K562 (cell line): ENCODE results near the gene PCAT6. TPM values are rescaled to one million over a fixed set of nuclear protein-coding genes. Genes with fewer than 3 reads are reported as not detected.

Experiments used
- ATAC-seq: fragments of 200-7000 bp; cut with Tn5 transposase; 3 replicates; pipeline ENCODE4 v1.9.1; 2020; ENCODE audit warnings: moderate library complexity
- BruUV-seq: library from RNA; stranded (reverse); fragments of 400-500 nt; replicated peaks from 2 replicates; lab custom pipeline; 2021; lab: Mats Ljungman, UMichigan
- CTCF ChIA-PET: fragments of 300-600 bp; formaldehyde crosslinking; extraction: SDS; loops from one replicate; lab custom pipeline; 2021; ENCODE audit warnings: low intra/inter-chr PET ratio; lab: Yijun Ruan, JAX
- POLR2A ChIA-PET: fragments of 300-600, 350-650 bp; sonication (Branson Sonifier 250); formaldehyde crosslinking; extraction: SDS; loops from one replicate; lab custom pipeline; 2021; ENCODE audit warnings: antibody characterized with exemption, inconsistent platforms; lab: Yijun Ruan, JAX
- DNase-seq, 4 experiments: peaks; one replicate each; pipeline versions ENCODE4 v3.0.0 to v3.0.0-alpha.2; 2011 to 2018; ENCODE audit warnings: low spot score in 3 of 4, mixed read lengths in 3 of 4; ENCODE audit errors: extremely low read depth in 1 of 4
- FAIRE-seq: peaks from 2 replicates; lab custom pipeline; 2011; peaks lifted over from hg19 to GRCh38; lab: Jason Lieb, UNC
- H2AFZ ChIP-seq: 2 replicates; pipeline ENCODE4 v1.6.0; 2011; ENCODE audit warnings: low read depth, low read length, control low read depth, inconsistent platforms
- H3K27ac ChIP-seq: fragments of 200-600 bp; 3 replicates; pipeline ENCODE4 v1.8.0; 2011; ENCODE audit warnings: low read depth, mild to moderate bottlenecking, control low read depth, inconsistent platforms, low read length, moderate library complexity, mixed read lengths; ENCODE audit errors: extremely low read depth
- H3K27me3 ChIP-seq, 2 experiments: fragments of 300-600 bp in 1 of 2; 2 replicates in 1 of 2; 3 replicates in 1 of 2; pipeline versions ENCODE4 v1.6.0 to v1.8.0; 2011; ENCODE audit warnings: inconsistent platforms in 2 of 2, low read length in 2 of 2, mild to moderate bottlenecking in 1 of 2, mixed read lengths in 1 of 2, moderate library complexity in 1 of 2; ENCODE audit not compliant: control insufficient read depth in 2 of 2, insufficient read depth in 2 of 2
- H3K36me3 ChIP-seq: fragments of 300-600 bp; 3 replicates; pipeline ENCODE4 v1.8.0; 2011; ENCODE audit warnings: mild to moderate bottlenecking, low read length, inconsistent platforms; ENCODE audit not compliant: control insufficient read depth, insufficient read depth
- H3K4me1 ChIP-seq, 2 experiments: fragments of 200-600 bp in 1 of 2; replicated peaks in 1 of 2; 2 replicates in 1 of 2; 3 replicates in 1 of 2; pipeline versions ENCODE4 v1.5.1 to v1.8.0; 2011; ENCODE audit warnings: inconsistent platforms in 2 of 2, low read length in 2 of 2, mild to moderate bottlenecking in 1 of 2, mixed read lengths in 1 of 2, moderate library complexity in 1 of 2; ENCODE audit not compliant: control insufficient read depth in 2 of 2, insufficient read depth in 2 of 2
- H3K4me2 ChIP-seq: 2 replicates; pipeline ENCODE4 v1.6.1; 2011; ENCODE audit warnings: low read length, control low read depth, inconsistent platforms, mixed read lengths; ENCODE audit not compliant: insufficient read depth
- H3K4me3 ChIP-seq: fragments of 200-600 bp; sonication (generic), shearing (Covaris generic); 2 replicates; pipeline ENCODE4 v1.5.1; 2016; ENCODE audit warnings: control low read depth, inconsistent platforms
- H3K79me2 ChIP-seq: fragments of 200-600 bp; 3 replicates; pipeline ENCODE4 v1.8.0; 2011; ENCODE audit warnings: low read length, inconsistent platforms; ENCODE audit not compliant: control insufficient read depth, insufficient read depth
- H3K9ac ChIP-seq, 2 experiments: 2 replicates each; pipeline versions ENCODE4 v1.6.0 to v1.6.1; 2011; ENCODE audit warnings: low read depth in 2 of 2, low read length in 2 of 2, control low read depth in 1 of 2, inconsistent platforms in 1 of 2, mild to moderate bottlenecking in 1 of 2, mixed read lengths in 1 of 2; ENCODE audit not compliant: insufficient read depth in 1 of 2
- H3K9me1 ChIP-seq: one replicate; pipeline ENCODE4 v1.6.0; 2011; ENCODE audit warnings: inconsistent platforms, mild to moderate bottlenecking, low read length, moderate library complexity; ENCODE audit not compliant: control insufficient read depth, insufficient read depth
- H3K9me3 ChIP-seq: replicated peaks from 2 replicates; pipeline ENCODE4 v1.5.1; 2011; ENCODE audit warnings: low read depth, low read length, inconsistent platforms; ENCODE audit not compliant: control insufficient read depth, insufficient read depth
- H4K20me1 ChIP-seq: replicated peaks from 2 replicates; pipeline ENCODE4 v1.6.1; 2011; ENCODE audit warnings: low read length, inconsistent platforms, mixed read lengths; ENCODE audit not compliant: control insufficient read depth, insufficient read depth
- ATF7 ChIP-seq: fragments of 450-650 bp; IDR thresholded peaks from 2 replicates; pipeline ENCODE4 v1.7.1; 2014; ENCODE audit warnings: mild to moderate bottlenecking, moderate library complexity
- CEBPB ChIP-seq: fragments of 450-650 bp; IDR thresholded peaks from 2 replicates; pipeline ENCODE4 v1.6.1; 2016; ENCODE audit warnings: missing genetic modification characterization, missing compliant biosample characterization
- CEBPG ChIP-seq, 3 experiments: fragments of 200-800 bp in 1 of 3; sonication (Bioruptor generic) in 1 of 3; sonication (generic) in 1 of 3; formaldehyde crosslinking in 1 of 3; IDR thresholded peaks in 2 of 3; conservative IDR thresholded peaks in 1 of 3; 2 replicates each; pipeline versions ENCODE4 v1.6.1 to v1.8.0; 2016 to 2022; ENCODE audit warnings: missing compliant biosample characterization in 2 of 3, missing genetic modification characterization in 2 of 3, mild to moderate bottlenecking in 1 of 3, missing genetic modification reagents in 1 of 3
- MITF ChIP-seq: IDR thresholded peaks from 2 replicates; pipeline ENCODE4 v1.6.1; 2014; ENCODE audit warnings: antibody characterized with exemption
- NCOA1 ChIP-seq: fragments of 450-650 bp; IDR thresholded peaks from 2 replicates; pipeline ENCODE4 v1.6.1; 2016; ENCODE audit warnings: low read depth
- NFYB ChIP-seq: IDR thresholded peaks from 2 replicates; pipeline ENCODE4 v1.6.1; 2011; ENCODE audit warnings: mild to moderate bottlenecking, moderate library complexity; ENCODE audit not compliant: insufficient read length; ENCODE audit errors: extremely low read depth
- RBFOX2 ChIP-seq: fragments of 200-400 bp; formaldehyde crosslinking; IDR thresholded peaks from 2 replicates; pipeline ENCODE4 v1.6.1; 2017; ENCODE audit warnings: low read depth, mild to moderate bottlenecking, low read length, moderate library complexity
- SMAD3 ChIP-seq: fragments of 450-650 bp; formaldehyde crosslinking; conservative IDR thresholded peaks from 2 replicates; pipeline ENCODE4 v1.4.0; 2020; ENCODE audit warnings: mild to moderate bottlenecking
- TCFL5 ChIP-seq: fragments of 250-450 bp; sonication (Bioruptor Pico); conservative IDR thresholded peaks from 2 replicates; pipeline ENCODE4 v1.6.1; 2021; ENCODE audit warnings: mild to moderate bottlenecking, moderate library complexity, matching md5 sums
- TFAP4 ChIP-seq: sonication (generic); formaldehyde crosslinking; IDR thresholded peaks from 2 replicates; pipeline ENCODE4 v1.8.0; 2022; ENCODE audit warnings: missing genetic modification reagents, mild to moderate bottlenecking, moderate library complexity, borderline replicate concordance
- WGBS: fragments of 100-300 bp; shearing (Covaris generic); methylation state at CpG from one replicate; pipeline ENCODE4 v1.1.6; 2016; ENCODE audit warnings: low coverage, mixed read lengths; ENCODE audit not compliant: insufficient coverage; ENCODE audit errors: missing lambda C conversion rate; 5-methylcytosine and 5-hydroxymethylcytosine counted together
- in situ Hi-C: fragments of 300-500 bp; cut with MboI; formaldehyde crosslinking; loops from 4 replicates; pipeline ENCODE4 v1.15.0; 2018; ENCODE audit warnings: inconsistent platforms, mixed read lengths
- intact Hi-C: fragments of 100-400 bp; cut with micrococcal nuclease; formaldehyde crosslinking; loops from 2 replicates; pipeline ENCODE4 v1.14.2; 2022
- polyA plus RNA-seq, 8 experiments: library from polyadenylated mRNA; depleted of rRNA in 4 of 8; stranded (reverse) in 5 of 8; unstranded in 3 of 8; fragments of >200 nt; fragmentation: Nextera tagmentation in 2 of 8; fragmentation: Illumina TruSeq in 1 of 8; extraction: Ambion mirVana in 2 of 8; extraction: Trizol in 1 of 8; gene quantifications; 2 replicates each; pipeline versions ENCODE4 v1.2.1 to v1.2.3, GENCODE V29; 2011 to 2014; ENCODE audit warnings: inconsistent platforms in 1 of 8, missing spikeins in 1 of 8
- total RNA-seq, 7 experiments: library from RNA; depleted of rRNA in 6 of 7; stranded (reverse); fragments of >200 nt in 6 of 7; fragmentation: Illumina TruSeq in 2 of 7; extraction: Trizol in 2 of 7; gene quantifications; 2 replicates each; pipeline versions ENCODE4 v1.2.1 to v1.2.3, GENCODE V29; 2011 to 2021; ENCODE audit warnings: low replicate concordance in 1 of 7

PCAT6 gene
- total and polyA plus RNA-seq, 9 of the 15 experiments (the other 6 are each of a cell fraction or from before 2014, with no cell fraction given): 0.25 to 2.4 (median 0.54) TPM; not detected in 1

- H3K4me3 ChIP-seq: no peak overlapping the region
- H3K4me2 ChIP-seq: no peak overlapping the region
- DNase-seq (no peak), ATAC-seq (no peak), FAIRE-seq (no peak)
- no peaks in the 10 kb centered on the region for H3K36me3 ChIP-seq
- intact Hi-C loops: no loop called here
- CTCF ChIA-PET: no interaction called here
- H3K79me2 ChIP-seq: no peaks in the 10 kb centered on the region
- no peak overlapping the region for H3K27ac ChIP-seq
- no peak overlapping the region for H2AFZ ChIP-seq
- no TSS peak for BruUV-seq
- H3K27me3 ChIP-seq: no peaks in the 10 kb centered on the region; a peak in 2 of 5 replicates
- H3K9me3 ChIP-seq: no peaks in the 10 kb centered on the region
- 55% methylated on average over 6 of the region's 6 CpGs for WGBS
- in situ Hi-C loops: no loop called here
- POLR2A ChIA-PET: interaction anchor here (0.7 to 3.0 kb wide), 3 partner anchors 15 to 48 kb away, joined by 3 to 12 read pairs (median 3); partner anchors contain the start of gene PCAT6
- TF ChIP-seq ATF7 (no peak), RBFOX2 (no peak), CEBPG (CRISPR knock-in tag; IDR thresholded peaks at IDR 0.05) (peak; percentile 70), CEBPG (tag; conservative IDR thresholded peaks at IDR 0.05 in 1 of 2, IDR thresholded peaks at IDR 0.05 in 1 of 2) (peak; percentile 49 to 68; a peak in 3 of 4 replicates), TFAP4 (CRISPR knock-in tag) (no peak), CEBPB (tag) (peak; percentile 93), NCOA1 (no peak), NFYB (no peak), SMAD3 (CRISPR knock-in tag) (no peak), TCFL5 (CRISPR knock-in tag) (no peak), MITF (no peak)
- TF ChIP-seq, all 486 proteins: peak for 2
- Histone ChIP-seq H3K9ac (peak overlapping the region in 1 of 2 experiments; percentile 18; a peak in 1 of 4 replicates), H3K9me1 (no peaks in the 10 kb centered on the region), H3K4me1 (peaks cover 0 to 23% of the 10 kb centered on the region in 2 experiments; a peak in 4 of 5 replicates), H4K20me1 (no peaks in the 10 kb centered on the region)
These were observed 47.6 kb downstream of the PCAT6 start for GRCh38 chr1:202858331-202858730.
